Stimulated activated naive CD8-positive, alpha-beta T cell treated with anti-CD3 and anti-CD28 coated beads, Interleukin-15, Interleukin-2, amounts not matched to agents 100 ng/mL and 50 ng/mL, for 24 hours (primary cell): Measurements from ENCODE around the gene FAM13A.
"Not testable (repeated sequence)": the region's sequence is repeated elsewhere in the genome, so short reads cannot be mapped to it uniquely, and the experiment has no call there.

Source experiments
- H3K27ac Mint-ChIP-seq: one replicate; pipeline ENCODE4 v1.8.0; 2021; ENCODE audit warnings: mild to moderate bottlenecking, mixed read lengths
- H3K27me3 Mint-ChIP-seq: one replicate; pipeline ENCODE4 v1.8.0; 2021; ENCODE audit warnings: mixed read lengths
- H3K36me3 Mint-ChIP-seq: one replicate; pipeline ENCODE4 v1.8.0; 2021; ENCODE audit warnings: low read depth, mixed read lengths
- H3K4me1 Mint-ChIP-seq: one replicate; pipeline ENCODE4 v1.8.0; 2021; ENCODE audit warnings: low read depth, mixed read lengths
- H3K4me3 Mint-ChIP-seq: one replicate; pipeline ENCODE4 v1.8.0; 2021; ENCODE audit warnings: mild to moderate bottlenecking, mixed read lengths
- H3K9me3 Mint-ChIP-seq: one replicate; pipeline ENCODE4 v1.8.0; 2021; ENCODE audit warnings: mixed read lengths

FAM13A gene

DNA sequence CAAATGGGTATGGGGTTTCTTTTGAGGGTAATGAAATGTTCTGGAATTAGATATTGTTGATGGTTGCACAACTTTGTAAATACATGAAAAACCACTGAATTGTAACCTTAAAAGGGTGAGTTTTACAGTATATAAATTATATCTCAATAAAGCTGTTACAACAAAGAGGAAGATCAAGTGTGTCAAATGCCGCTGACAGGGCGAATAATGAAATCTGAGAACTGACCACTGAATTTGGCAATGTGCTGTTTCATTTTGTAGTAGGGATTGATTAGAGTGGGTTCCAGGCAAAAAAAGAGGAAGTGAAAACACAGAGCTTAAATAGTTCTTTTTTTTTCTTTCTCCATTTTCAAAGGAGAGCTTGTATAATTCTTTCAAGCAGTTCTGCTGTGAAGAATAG, 198.2 kb downstream of the FAM13A start:
- peaks cover 5% of the 10 kb centered on the region for H3K4me1 Mint-ChIP-seq
- no peak overlapping the region for H3K27ac Mint-ChIP-seq
- no peaks in the 10 kb centered on the region for H3K27me3 Mint-ChIP-seq
- H3K4me3 Mint-ChIP-seq, result no peak overlapping the region
- no peaks in the 10 kb centered on the region for H3K9me3 Mint-ChIP-seq
- H3K36me3 Mint-ChIP-seq, result no peaks in the 10 kb centered on the region

DNA sequence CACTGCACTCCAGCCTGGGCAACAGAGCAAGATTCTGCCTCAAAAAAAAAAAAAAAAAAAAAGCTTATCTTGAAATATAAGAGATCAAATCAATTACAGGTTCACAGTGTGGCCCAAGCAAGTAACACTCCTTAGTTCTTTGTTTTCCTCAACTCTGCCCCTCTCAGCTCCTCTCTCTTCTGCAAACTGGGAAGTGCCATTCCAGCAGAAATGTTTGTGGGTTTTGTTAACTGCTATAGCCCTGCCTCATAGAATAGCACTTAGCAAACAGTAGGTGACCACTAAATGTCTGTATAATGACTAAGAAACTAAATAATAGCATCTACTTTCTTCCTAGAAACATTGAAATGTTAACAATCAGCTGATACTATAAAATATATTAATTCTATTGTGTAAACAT, 199.4 kb downstream of the FAM13A start:
- no peak overlapping the region for H3K4me3 Mint-ChIP-seq
- peaks cover 5% of the 10 kb centered on the region for H3K4me1 Mint-ChIP-seq
- no peaks in the 10 kb centered on the region for H3K36me3 Mint-ChIP-seq
- no peak overlapping the region for H3K27ac Mint-ChIP-seq
- no peaks in the 10 kb centered on the region for H3K9me3 Mint-ChIP-seq
- H3K27me3 Mint-ChIP-seq, result no peaks in the 10 kb centered on the region

DNA sequence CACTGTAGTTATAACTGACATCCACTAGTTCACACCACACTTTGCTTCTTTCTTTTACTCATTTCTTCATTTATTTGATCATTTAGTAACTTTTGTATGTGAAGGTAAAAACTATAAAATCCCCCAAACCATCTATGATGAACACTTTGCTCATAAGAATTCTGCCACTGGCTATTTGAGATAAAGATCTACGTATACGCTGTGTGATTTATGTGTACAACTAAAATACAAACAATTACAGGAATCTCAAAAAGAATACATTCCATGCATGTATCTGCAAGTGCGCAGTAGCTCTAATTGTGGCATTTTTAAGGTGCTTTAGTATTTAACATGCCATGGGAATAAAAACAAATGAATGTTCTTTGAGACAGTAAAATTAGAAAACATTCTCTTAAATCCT, 202.5 kb downstream of the FAM13A start:
- H3K9me3 Mint-ChIP-seq, result no peaks in the 10 kb centered on the region
- no peaks in the 10 kb centered on the region for H3K36me3 Mint-ChIP-seq
- H3K4me3 Mint-ChIP-seq, result no peak overlapping the region
- H3K4me1 Mint-ChIP-seq, result peaks cover 5% of the 10 kb centered on the region
- no peak overlapping the region for H3K27ac Mint-ChIP-seq
- H3K27me3 Mint-ChIP-seq, result no peaks in the 10 kb centered on the region

DNA sequence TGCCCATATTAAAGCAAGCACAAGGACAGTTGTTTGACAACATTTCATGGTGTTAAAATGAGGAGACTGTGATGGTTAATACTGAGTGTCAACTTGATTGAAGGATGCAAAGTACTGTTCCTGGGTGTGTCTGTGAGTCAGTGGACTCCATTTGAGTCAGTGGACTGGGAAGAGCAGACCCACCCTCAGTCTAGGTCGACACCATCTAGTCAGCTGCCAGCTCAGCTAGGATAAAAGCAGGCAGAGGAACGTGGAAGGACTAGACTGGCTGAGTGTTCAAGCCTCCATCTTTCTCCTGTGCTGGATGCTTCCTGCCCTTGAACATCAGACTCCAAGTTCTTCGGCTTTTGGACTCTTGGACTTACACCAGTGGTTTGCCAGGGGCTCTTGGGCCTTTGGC, 203.4 kb downstream of the FAM13A start:
- not testable (repeated sequence) for H3K27me3 Mint-ChIP-seq, H3K36me3 Mint-ChIP-seq, H3K4me3 Mint-ChIP-seq, H3K4me1 Mint-ChIP-seq, H3K9me3 Mint-ChIP-seq, H3K27ac Mint-ChIP-seq

DNA sequence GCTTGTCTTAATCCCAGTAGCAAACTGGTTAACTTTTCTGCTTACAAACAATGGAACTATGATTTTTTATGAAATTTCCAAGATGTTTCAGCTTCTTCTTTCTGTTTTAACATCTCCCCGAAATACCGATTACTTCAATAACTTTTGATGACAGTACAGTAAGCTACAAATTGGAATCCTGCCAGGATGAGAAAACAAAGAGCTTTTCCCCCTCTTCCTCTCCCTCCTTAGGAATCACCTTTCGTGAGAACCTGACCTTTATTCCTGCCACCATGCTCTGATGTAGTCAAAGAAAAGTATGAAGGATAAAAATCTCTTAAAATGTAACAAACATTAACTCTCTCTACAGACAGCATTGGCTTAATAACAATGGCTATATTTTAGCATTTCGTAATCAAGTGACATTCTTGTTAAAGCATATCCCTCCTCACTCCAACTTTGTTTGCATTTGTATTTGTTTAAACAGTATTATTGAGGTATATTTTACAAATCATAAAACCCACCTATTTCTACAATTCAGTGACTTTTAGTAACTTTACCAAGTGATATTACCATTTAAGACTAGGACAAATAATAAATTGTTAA, 210.7 kb downstream of the FAM13A start:
- Mint-ChIP-seq H3K36me3 (no peaks in the 10 kb centered on the region), H3K4me3 (no peak overlapping the region), H3K27ac (no peak overlapping the region), H3K27me3 (no peaks in the 10 kb centered on the region), H3K9me3 (no peaks in the 10 kb centered on the region), H3K4me1 (no peaks in the 10 kb centered on the region)

DNA sequence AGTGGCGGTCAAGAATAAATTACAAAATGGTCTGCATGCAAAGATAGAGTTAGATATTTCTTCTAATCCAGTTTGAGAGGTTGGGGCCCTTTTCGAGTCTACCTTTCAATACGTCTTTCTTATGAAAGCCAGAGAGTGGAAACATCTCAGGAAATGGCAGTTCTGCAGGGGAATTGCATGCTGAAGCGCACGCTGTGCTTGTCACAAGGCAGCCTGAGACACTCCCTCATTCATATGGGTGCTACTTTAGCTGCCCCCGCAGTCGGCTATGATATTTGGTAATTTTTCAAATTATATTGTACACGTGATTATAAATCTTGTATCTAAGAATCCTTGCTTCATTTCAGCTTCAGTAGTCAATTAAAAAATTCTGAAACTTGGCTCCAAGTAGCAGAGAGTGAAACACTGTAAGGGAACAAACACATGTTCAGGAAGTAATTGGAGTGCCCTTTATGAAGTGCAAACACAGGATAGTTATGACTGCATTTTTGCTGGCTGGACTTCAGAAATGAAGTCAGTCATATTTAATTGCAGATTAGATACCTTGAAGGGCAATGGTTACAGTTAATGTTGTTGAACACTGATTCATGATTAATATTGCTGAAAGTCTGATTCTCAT, 213.8 kb downstream of the FAM13A start:
- Mint-ChIP-seq H3K9me3 (no peaks in the 10 kb centered on the region), H3K36me3 (no peaks in the 10 kb centered on the region), H3K27ac (no peak overlapping the region), H3K4me1 (no peaks in the 10 kb centered on the region), H3K4me3 (no peak overlapping the region), H3K27me3 (no peaks in the 10 kb centered on the region)

DNA sequence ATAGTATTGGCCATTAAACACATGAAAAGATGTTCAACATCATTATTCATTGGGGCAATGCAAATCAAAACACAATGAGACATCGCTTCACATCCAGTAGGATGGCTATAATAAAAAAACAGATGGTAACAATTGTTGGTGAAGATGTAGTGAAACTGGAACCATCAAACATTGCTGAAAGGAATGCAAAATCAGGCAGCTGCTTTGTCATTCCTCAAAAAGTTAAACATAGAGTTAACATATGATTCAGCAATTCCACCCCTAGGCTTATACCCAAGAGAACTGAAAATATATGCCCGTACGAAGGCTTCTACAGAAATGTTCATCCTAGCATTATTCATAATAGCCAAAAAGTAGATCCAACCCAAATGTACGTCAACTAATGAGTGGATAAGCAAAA, 215.3 kb downstream of the FAM13A start:
- no peak overlapping the region for H3K27ac Mint-ChIP-seq
- no peaks in the 10 kb centered on the region for H3K4me1 Mint-ChIP-seq
- H3K4me3 Mint-ChIP-seq, result no peak overlapping the region
- no peaks in the 10 kb centered on the region for H3K36me3 Mint-ChIP-seq
- no peaks in the 10 kb centered on the region for H3K27me3 Mint-ChIP-seq
- no peaks in the 10 kb centered on the region for H3K9me3 Mint-ChIP-seq

DNA sequence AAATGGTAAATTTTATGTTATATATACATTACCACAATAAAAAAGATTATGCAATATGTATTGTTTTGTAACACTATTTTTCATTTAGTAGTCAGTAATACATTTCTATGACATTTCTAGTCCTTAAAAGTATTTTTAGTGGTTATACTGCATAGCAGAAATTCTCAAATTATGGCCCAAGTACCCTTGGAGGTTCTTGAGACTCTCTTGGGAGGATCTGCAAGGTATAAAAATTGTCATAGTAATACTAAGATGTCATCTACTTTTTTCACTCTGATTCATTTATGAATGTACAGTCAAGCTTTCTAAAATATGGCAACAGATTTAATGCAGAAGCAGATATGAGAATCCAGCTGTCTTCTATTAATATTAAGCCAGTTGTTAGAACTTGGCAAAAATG, 220.8 kb downstream of the FAM13A start:
- Mint-ChIP-seq H3K4me3 (no peak overlapping the region), H3K36me3 (no peaks in the 10 kb centered on the region), H3K9me3 (no peaks in the 10 kb centered on the region), H3K27me3 (no peaks in the 10 kb centered on the region), H3K27ac (no peak overlapping the region), H3K4me1 (no peaks in the 10 kb centered on the region)

DNA sequence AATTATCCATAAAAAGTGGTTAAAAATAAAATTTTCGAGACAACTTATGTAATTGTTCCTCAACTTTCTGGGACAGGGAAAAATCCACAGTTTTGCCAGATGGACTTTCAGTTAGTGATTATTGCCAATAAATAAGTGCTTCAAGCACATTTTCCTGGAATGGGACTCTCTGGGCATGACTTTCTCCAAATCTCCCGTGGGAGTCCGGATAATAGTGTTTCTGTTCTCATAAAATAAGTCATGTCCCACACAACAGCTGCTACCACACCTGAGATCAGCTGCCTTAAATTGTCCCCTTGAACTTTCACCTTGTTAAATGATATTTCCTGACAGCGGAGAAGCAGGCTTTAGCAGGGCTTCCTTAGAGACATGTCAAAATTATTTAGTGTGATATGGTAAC, 226.0 kb downstream of the FAM13A start:
- H3K9me3 Mint-ChIP-seq, result no peaks in the 10 kb centered on the region
- H3K4me1 Mint-ChIP-seq, result no peaks in the 10 kb centered on the region
- no peaks in the 10 kb centered on the region for H3K27me3 Mint-ChIP-seq
- H3K36me3 Mint-ChIP-seq, result no peaks in the 10 kb centered on the region
- no peak overlapping the region for H3K27ac Mint-ChIP-seq
- H3K4me3 Mint-ChIP-seq, result no peak overlapping the region

DNA sequence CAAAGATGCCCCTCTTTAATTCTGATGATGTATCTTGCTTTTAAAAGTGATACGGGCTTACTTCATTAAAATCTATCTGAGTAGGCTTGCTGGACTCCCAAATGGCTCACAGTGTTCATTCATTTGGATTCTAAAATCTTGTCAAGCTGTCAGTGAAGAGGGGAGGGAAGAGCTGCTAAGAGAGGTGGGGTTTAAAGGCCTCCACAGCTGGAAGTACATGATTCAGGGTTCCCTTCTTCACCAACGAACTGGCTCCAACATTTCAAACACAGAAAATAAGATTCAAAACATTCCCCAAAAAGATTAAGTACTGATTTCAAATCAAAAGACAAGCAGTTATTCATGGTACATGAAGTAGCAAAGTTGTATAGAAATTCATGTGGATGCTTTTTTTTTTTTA, 226.4 kb downstream of the FAM13A start:
- Mint-ChIP-seq H3K4me1 (no peaks in the 10 kb centered on the region), H3K36me3 (no peaks in the 10 kb centered on the region), H3K4me3 (no peak overlapping the region), H3K27ac (no peak overlapping the region), H3K27me3 (no peaks in the 10 kb centered on the region), H3K9me3 (no peaks in the 10 kb centered on the region)

DNA sequence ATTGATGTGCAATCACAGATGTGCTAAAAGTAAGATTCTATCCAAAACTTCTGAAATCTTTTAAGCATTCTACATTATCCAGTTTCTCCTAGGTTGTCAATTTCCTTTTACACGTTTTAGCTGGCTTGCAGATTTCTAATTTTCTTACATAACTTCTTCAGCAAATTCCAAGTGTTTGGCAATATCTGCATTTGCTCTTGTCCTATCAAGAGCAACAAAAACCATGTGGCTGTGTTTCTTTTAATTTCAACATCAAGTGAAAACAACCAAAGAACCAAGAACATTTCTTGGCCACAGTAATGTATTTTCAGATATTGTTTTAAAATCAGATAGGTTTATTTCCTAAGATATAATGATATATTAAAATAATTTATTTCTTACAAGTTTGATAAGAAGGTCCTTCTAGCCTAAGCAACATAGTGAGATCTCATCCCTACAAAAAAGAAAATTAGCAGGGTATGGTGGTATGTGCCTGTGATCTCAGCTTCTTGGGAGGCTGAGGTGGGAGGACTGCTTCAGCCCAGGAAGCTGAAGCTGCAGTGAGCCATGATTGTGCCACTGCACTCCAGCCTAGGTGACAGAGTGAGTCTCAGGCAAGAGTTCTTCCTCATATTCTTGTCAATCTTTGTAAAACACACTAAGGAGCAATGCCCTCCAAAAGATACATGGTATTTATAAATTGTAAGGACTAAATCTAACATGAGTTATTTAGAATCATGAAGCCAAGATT, 228.0 kb downstream of the FAM13A start:
- Mint-ChIP-seq H3K36me3 (no peaks in the 10 kb centered on the region), H3K9me3 (no peaks in the 10 kb centered on the region), H3K27ac (no peak overlapping the region), H3K4me3 (no peak overlapping the region), H3K4me1 (no peaks in the 10 kb centered on the region), H3K27me3 (no peaks in the 10 kb centered on the region)

DNA sequence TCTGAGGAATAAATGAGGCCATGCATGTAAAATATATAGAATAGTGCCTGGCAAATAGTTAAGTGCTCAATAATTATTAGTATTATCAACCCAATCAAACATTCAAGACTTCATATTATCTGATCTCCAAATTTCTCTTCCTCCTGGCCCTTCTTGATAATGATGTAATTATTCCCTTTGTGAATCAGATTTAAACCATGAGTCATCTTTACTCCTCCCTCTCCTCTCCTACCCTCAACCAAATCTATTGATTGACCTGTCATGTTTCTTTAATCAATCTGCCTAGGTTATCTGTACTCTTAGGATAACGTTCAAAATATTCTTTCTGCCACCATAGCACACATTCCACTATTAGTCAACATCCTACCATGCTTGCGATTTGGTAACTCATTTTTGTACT, 229.5 kb downstream of the FAM13A start:
- Mint-ChIP-seq H3K27ac (no peak overlapping the region), H3K9me3 (no peaks in the 10 kb centered on the region), H3K27me3 (no peaks in the 10 kb centered on the region), H3K36me3 (no peaks in the 10 kb centered on the region), H3K4me1 (peaks cover 13% of the 10 kb centered on the region), H3K4me3 (no peak overlapping the region)

DNA sequence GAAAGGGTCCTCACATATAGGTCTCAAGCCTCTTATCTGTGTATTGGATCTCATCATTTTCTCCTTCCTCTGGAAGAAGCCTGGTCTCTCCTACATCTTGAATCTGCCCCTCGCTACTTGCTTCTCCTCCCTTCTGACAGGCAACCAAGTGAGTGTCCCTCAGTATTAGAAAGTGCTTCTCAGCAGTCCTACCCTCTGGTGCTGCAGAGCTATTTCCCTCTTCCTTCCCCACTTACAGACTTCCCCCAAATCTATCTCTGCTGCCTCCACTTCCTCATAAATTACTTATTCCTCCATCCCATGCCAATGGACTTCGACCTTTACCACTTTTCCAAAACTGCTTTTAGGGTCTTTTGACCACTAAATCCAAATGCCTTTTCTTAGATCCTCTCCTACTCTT, 230.2 kb downstream of the FAM13A start:
- Mint-ChIP-seq H3K36me3 (no peaks in the 10 kb centered on the region), H3K27ac (no peak overlapping the region), H3K4me3 (no peak overlapping the region), H3K9me3 (no peaks in the 10 kb centered on the region), H3K4me1 (peaks cover 17% of the 10 kb centered on the region), H3K27me3 (no peaks in the 10 kb centered on the region)

DNA sequence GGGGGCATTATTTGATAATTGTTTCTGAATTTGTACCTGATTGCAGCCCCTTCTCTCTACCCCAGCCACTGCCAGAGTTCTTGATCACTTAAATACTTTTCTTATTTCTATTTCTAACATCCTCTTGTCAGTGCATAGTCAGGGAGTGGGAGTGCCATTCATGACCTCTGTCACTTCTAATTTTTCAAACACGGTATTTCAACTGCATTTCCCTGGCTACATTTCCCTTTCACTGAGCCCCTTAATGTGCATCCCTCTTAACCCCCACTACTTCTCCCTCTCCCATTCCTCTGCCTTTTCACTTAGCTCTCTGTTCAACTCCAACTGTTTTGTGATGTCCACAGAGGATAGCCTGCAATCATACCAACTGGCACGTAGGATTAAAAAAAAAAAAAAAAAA, 231.1 kb downstream of the FAM13A start:
- Mint-ChIP-seq H3K27me3 (no peaks in the 10 kb centered on the region), H3K27ac (no peak overlapping the region), H3K36me3 (no peaks in the 10 kb centered on the region), H3K4me1 (peaks cover 17% of the 10 kb centered on the region), H3K9me3 (no peaks in the 10 kb centered on the region), H3K4me3 (no peak overlapping the region)

DNA sequence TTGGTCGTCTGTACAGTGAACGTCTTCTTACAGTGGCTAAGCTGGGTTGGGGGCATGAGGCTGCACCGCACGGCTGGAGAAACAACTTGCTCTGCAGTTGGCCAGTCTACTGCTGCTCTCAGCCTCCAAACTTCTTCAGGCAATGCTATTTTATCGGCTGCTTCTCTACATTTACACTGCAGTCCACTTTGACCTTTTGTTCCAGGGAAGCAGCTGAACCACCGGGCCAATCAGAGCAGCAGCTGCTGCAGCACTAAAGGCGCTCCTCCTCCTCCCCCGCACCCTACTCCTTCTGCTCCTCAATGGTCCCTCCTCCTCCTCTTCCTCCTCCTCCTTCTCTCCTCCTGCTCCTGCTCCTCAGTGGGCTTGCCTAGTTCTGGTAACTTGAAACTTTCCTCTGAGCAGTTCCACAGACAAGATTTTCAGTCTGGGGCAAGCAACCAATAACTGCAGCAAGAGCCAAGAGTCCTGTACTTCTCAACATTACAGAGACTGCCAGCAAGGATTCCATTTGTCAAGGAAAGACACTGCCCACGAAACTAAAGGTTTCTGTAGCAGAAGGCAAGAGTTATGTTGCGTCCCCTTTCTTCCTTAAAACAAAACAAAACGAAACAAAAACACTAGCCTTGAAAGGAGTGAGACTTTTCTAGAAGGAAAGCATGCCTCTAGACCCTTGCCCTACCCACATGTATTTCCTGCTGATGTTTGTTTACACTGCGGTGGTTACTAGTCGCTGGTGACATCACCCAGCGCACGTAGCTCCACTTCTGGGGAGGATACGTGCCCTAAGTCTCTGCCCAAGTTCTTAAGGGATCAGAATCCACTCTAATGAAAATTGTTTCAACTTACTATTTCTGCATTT, 233.7 kb downstream of the FAM13A start:
- Mint-ChIP-seq H3K9me3 (no peaks in the 10 kb centered on the region), H3K4me3 (peak overlapping the region; percentile 85)

More for the DNA sequence above, 233.7 kb downstream of the FAM13A start:
- H3K4me1 Mint-ChIP-seq, result peaks cover 17% of the 10 kb centered on the region
- H3K36me3 Mint-ChIP-seq, result no peaks in the 10 kb centered on the region
- no peaks in the 10 kb centered on the region for H3K27me3 Mint-ChIP-seq
- peak overlapping the region; percentile 84 for H3K27ac Mint-ChIP-seq
